ENCODE data around the gene CREBZF.
A peak's percentile ranks its signal among the peaks of the same experiment; 100 is the strongest.
"Not testable (repeated sequence)": the region's sequence is repeated elsewhere in the genome, so short reads cannot be mapped to it uniquely, and the experiment has no call there.

The CREBZF gene

DNA sequence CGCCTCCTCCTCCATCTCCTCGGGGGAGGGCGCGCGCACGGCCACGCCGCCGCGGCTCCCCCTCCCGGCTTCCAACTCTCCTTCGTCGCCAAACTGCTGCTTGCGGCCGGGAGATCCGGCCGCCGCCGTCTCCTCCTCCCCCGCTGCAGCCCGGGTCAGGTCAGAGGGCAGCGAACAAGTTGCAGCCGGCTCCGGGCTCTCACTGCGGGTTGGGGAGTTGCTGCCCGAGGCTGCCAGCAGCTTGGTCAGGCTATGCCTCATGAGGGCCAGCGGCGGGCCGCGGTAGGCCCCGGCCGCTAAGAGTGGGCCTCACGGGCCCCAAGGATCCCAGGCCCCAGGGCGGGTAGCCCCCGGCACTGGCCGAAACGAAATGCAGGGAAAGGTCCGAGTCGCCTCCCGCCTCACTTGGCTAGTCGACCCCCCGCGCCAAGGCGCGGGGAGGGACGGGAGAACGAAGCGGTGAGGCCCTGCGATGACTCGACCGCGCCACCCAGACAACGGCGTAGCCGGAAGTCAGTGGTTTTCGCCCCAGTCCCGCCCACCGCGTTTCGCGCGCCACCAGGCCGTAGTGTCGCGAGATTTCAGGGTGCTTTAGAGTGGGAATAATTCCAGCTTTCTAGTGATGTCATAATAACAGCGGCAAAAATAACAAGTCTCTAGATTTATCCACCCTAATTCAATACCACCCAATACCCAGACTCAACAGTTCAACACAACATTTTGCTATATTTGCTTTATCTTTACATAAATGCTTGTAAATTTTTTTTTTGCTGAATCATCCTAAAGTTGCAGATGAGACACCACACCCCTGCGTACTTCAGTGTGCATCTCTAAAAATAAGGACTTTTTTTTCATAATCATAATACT lies at the start of gene CREBZF:
Gene CREBZF (minus strand): TSS at position 515 of the 867 bp plus-strand sequence. CDS start 254 bp downstream, at position 261.
- peak; percentile 97 for DNase-seq

DNA sequence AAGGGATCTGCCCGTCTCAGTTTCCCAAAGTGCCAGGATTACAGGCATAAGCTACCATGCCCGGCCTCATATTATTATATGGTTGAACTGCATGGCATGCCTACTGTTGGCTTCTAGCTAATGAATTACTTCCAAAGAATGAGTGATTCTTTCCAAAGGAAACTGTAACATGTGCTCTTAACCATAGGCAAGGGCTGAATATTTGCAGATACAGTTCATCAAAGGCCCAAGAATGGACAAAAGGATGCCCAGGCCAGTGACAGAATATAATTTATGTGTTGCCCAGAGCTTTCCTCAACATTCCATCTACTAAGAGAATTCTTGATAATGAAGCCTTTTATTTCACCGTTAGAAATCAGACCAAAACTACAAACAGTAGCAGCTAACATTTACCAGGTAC lies 48.0 kb upstream of the CREBZF start:
- DNase-seq = no peak

- DNase-seq = no peak
These were observed 46.0 kb upstream of the CREBZF start for GRCh38 chr11:85710917-85711316.

- no peak for DNase-seq
These were observed 45.2 kb upstream of the CREBZF start for GRCh38 chr11:85709941-85710702.

GRCh38 chr11:85705800-85706199 lies 40.9 kb upstream of the CREBZF start:
- DNase-seq = no peak

DNA sequence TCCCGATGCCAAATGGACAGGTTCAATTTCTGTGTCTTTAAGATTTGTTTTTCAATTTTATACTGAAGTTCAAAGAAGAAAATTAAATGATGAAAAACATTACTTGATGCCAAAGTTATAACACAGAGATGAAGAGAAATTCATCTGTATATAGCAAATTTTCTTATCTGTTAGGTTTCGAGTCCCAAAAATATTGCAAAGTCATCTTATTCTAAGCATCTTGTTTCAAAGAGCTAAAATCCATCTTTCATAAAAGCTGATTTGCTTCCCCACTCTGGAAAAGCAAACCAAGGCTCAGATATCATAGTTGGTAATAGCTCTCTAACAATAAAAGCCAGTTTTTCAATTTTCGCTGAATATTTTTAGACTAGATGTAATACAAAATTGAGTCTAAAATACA lies 40.0 kb upstream of the CREBZF start:
- DNase-seq = no peak

- no peak for DNase-seq
These were observed 35.2 kb upstream of the CREBZF start for GRCh38 chr11:85699957-85700741.

- no peak for DNase-seq
These were observed 33.3 kb upstream of the CREBZF start for GRCh38 chr11:85698195-85698594.

GRCh38 chr11:85697747-85698146 lies 32.8 kb upstream of the CREBZF start:
- no peak for DNase-seq

DNA sequence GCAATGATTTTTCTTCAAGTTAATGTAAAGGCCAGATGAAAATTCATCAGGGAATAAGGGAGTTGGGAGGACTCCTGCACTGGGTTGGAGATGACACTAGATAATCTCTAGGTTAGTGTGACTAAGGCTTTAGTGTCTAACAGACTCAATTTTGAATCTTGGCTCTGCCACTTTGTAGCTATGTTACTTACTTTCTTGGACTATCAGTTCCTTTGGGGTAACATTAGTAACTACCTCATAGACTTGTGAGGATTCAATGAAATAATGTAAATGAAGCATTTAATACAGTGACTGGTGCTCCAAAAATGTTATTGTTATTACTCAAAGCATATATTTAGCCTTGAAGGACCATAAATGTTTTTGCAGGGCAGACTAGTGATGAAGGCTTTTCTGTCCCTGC lies 30.6 kb upstream of the CREBZF start:
- no peak for DNase-seq

- no peak for DNase-seq
These were observed 29.6 kb upstream of the CREBZF start for GRCh38 chr11:85694385-85694980.

DNA sequence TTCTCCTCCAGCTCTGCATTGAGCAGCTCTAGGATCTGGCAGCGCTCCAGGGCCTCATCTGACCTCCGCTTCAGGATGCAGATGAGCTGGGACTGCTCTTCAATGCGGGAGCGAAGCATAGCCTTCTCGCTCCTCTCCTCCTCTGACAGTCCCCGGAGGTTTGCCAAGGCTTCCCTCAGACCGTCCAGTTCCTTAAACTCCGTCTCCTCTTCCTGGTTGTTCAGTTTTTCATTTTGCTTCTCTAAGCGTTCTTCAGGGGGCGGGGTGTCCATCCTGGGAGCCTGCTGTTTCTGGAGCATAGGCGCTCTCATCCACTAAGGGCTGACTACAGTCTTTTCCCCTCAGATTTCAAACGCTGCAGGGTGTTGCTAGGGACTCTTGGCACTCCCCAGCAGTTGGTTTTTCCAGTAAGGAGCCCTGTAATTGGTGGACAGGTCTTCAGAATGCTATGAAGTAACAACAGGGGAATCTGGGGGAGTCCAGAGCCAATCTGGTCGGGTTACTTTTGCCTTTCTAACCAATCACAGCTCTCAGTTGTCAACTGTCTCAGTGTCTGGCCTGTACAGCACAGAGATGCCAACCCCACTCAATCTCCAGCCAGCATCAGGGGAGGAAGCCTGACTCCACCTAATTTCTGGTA lies 21.0 kb upstream of the CREBZF start, which contains the start of gene CCDC89:
Gene CCDC89 (minus strand): TSS at position 376 of the 640 bp plus-strand sequence. CDS start 65 bp downstream, at position 311.
- no peak for DNase-seq

GRCh38 chr11:85685125-85685819 lies 20.3 kb upstream of the CREBZF start:
- DNase-seq = no peak

- peak; percentile 87 for DNase-seq
These were observed 17.7 kb upstream of the CREBZF start for GRCh38 chr11:85682330-85683305.

DNA sequence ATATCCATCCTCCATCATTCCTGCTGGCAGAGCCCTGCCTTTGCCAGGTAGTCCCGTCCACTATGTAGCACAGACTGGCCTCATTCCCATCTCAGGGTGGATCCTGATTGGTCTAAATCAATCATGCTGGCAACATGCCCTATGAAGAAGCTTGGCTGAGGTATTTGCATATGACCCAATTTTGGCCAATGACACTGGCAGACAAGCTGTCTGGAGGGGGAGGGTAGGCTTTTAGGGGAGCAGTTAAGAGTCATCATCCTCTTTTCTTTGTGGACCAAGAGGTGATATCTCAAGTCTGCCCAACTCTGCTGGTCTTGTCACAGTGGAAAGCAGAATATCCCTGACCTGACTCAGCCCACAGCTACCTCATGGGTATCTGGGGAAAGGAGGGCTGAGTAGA lies 16.0 kb upstream of the CREBZF start:
- DNase-seq = no peak

- no peak for DNase-seq
These were observed 14.6 kb upstream of the CREBZF start for GRCh38 chr11:85679576-85679975.

GRCh38 chr11:85673393-85673792 lies 8.5 kb upstream of the CREBZF start:
- no peak for DNase-seq

- DNase-seq = no peak
These were observed 7.4 kb upstream of the CREBZF start for GRCh38 chr11:85672105-85672902.

- DNase-seq = not testable (repeated sequence)
These were observed 6.2 kb upstream of the CREBZF start for GRCh38 chr11:85670949-85671663.
